PC-9 (cell line): ENCODE data around the gene GRIN2A.

ENCODE experiments used
- EZH2 ChIP-seq: fragments of 200-600 bp; sonication (generic); IDR thresholded peaks from 2 replicates; pipeline ENCODE4 v1.8.0; 2017; ENCODE audit warnings: antibody characterized with exemption, low read depth
- TF ChIP-seq, protein P1 (sequence below): fragments of 200-600 bp; sonication (generic); conservative IDR thresholded peaks from 2 replicates; pipeline ENCODE4 v1.6.1; 2017; ENCODE audit warnings: mixed run types, antibody characterized with exemption, mild to moderate bottlenecking, moderate library complexity

DNA sequence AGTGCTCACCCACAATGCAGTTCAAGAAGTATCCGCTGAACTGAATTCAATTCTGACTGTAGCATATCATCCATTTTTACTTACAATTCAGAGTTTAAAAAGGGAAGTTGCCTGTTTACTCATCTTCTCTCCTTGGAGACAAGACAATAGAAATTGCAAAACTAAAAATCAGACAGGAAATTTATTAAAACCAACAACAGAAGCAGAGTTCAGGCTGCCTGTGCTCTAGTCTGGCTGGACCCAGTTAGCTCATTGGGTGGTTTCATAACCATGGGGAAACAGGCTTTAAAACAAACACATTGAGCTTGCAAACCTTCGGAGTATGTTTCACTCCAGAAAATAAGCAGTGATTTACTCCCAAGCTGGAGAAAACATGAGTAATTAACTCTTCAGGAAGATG is 321.4 kb downstream of the GRIN2A start:
- TF ChIP-seq, protein P1, sequence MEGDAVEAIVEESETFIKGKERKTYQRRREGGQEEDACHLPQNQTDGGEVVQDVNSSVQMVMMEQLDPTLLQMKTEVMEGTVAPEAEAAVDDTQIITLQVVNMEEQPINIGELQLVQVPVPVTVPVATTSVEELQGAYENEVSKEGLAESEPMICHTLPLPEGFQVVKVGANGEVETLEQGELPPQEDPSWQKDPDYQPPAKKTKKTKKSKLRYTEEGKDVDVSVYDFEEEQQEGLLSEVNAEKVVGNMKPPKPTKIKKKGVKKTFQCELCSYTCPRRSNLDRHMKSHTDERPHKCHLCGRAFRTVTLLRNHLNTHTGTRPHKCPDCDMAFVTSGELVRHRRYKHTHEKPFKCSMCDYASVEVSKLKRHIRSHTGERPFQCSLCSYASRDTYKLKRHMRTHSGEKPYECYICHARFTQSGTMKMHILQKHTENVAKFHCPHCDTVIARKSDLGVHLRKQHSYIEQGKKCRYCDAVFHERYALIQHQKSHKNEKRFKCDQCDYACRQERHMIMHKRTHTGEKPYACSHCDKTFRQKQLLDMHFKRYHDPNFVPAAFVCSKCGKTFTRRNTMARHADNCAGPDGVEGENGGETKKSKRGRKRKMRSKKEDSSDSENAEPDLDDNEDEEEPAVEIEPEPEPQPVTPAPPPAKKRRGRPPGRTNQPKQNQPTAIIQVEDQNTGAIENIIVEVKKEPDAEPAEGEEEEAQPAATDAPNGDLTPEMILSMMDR = no peak
- TF ChIP-seq EZH2 = no peak
